Measurements from ENCODE around the gene SLC9A3.

GRCh38 chr5:518721-519120 is 5.5 kb downstream of the SLC9A3 start:
- TF ChIP-seq EZH2 (IDR thresholded peaks at IDR 0.05; ENCODE audit: borderline replicate concordance, low read length) (no peak), CTCF (conservative IDR thresholded peaks at IDR 0.05 in 1 of 2, IDR thresholded peaks at IDR 0.05 in 1 of 2; ENCODE audit: extremely low read depth in 1 of 2, insufficient read depth in 1 of 2, low read depth in 1 of 2, low read length in 2 of 2) (no peak)

All from mammary epithelial cell (primary cell).